Left ventricle myocardium inferior (tissue), 1 donor: ENCODE results near the gene NCOA7. TPM values are rescaled to one million over a fixed set of nuclear protein-coding genes. Genes with fewer than 3 reads are reported as not detected.

ENCODE experiments used
- DNase-seq: peaks from one replicate; pipeline ENCODE4 v3.0.0-alpha.2; 2020
- H3K27ac ChIP-seq: fragments of 200-600 bp; replicated peaks from 2 replicates; pipeline ENCODE4 v1.8.0; 2021
- H3K27me3 ChIP-seq: fragments of 200-600 bp; 2 replicates; pipeline ENCODE4 v1.8.0; 2021; ENCODE audit warnings: low read depth
- H3K36me3 ChIP-seq: fragments of 200-600 bp; 2 replicates; pipeline ENCODE4 v1.8.0; 2021
- H3K4me1 ChIP-seq: fragments of 200-600 bp; 2 replicates; pipeline ENCODE4 v1.8.0; 2021
- H3K4me3 ChIP-seq: fragments of 200-600 bp; 2 replicates; pipeline ENCODE4 v1.8.0; 2021; ENCODE audit warnings: mild to moderate bottlenecking, moderate library complexity
- H3K9me3 ChIP-seq: fragments of 200-600 bp; replicated peaks from 2 replicates; pipeline ENCODE4 v1.8.0; 2021
- intact Hi-C: fragments of 100-400 bp; cut with micrococcal nuclease; formaldehyde crosslinking; loops from one replicate; pipeline ENCODE4 v1.11.0; 2022
- total RNA-seq: library from RNA; stranded (reverse); fragmentation: NEBNext Ultra II Directional; extraction: Animal tissue kit (Norgen Biotek cat#: 25700); gene quantifications from one replicate; pipeline ENCODE4 v1.2.1, GENCODE V29; 2021
- TF ChIP-seq, protein P1 (sequence below): fragments of 200-600 bp; IDR thresholded peaks from 2 replicates; pipeline ENCODE4 v1.8.0; 2021; ENCODE audit warnings: antibody characterized with exemption, mild to moderate bottlenecking, borderline replicate concordance
- donor health status: DM: no; HTN: yes; CAD: no; lungs with severe emphysema.

NCOA7 gene
- total RNA-seq, 1 donor from 2014 or later, result 10.3 TPM

DNA sequence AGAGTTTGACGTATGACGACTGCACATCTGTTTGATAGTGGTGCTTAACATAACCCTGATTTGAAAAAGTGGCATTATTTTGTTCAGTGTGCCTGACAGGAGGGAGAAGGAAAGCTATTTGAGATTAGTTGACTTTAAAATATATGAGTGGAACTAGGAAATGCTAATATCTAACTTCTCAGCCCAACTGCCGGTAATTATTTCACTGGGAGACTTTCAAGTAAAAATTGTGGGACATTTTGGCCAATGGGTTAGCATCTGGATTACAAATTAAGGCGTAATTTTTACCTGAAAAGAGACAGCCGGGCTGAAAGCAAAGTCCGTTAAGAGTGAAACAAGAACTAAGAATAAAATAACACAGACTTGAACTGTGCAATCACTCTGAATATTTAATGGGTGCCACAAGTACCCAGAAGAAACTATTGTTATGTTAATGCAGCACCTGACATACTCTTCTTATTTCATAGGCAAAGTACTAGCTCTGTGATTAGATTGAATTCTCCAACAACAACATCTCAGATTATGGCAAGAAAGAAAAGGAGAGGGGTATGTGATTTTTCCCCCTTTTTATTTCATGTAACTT is 39.3 kb upstream of the NCOA7 start:
- Histone ChIP-seq H3K27me3 (peaks cover 15% of the 10 kb centered on the region), H3K4me1 (peaks cover 59% of the 10 kb centered on the region), H3K9me3 (no peaks in the 10 kb centered on the region), H3K36me3 (peaks cover 17% of the 10 kb centered on the region), H3K27ac (peak overlapping the region; percentile 95), H3K4me3 (peak overlapping the region; percentile 79)
- intact Hi-C loops, result loop anchor here (5.0 kb wide), 1 partner anchor 439 kb away; no protein-coding TSS in a partner anchor
- TF ChIP-seq, protein P1, sequence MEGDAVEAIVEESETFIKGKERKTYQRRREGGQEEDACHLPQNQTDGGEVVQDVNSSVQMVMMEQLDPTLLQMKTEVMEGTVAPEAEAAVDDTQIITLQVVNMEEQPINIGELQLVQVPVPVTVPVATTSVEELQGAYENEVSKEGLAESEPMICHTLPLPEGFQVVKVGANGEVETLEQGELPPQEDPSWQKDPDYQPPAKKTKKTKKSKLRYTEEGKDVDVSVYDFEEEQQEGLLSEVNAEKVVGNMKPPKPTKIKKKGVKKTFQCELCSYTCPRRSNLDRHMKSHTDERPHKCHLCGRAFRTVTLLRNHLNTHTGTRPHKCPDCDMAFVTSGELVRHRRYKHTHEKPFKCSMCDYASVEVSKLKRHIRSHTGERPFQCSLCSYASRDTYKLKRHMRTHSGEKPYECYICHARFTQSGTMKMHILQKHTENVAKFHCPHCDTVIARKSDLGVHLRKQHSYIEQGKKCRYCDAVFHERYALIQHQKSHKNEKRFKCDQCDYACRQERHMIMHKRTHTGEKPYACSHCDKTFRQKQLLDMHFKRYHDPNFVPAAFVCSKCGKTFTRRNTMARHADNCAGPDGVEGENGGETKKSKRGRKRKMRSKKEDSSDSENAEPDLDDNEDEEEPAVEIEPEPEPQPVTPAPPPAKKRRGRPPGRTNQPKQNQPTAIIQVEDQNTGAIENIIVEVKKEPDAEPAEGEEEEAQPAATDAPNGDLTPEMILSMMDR, result no peak
- no peak for DNase-seq

DNA sequence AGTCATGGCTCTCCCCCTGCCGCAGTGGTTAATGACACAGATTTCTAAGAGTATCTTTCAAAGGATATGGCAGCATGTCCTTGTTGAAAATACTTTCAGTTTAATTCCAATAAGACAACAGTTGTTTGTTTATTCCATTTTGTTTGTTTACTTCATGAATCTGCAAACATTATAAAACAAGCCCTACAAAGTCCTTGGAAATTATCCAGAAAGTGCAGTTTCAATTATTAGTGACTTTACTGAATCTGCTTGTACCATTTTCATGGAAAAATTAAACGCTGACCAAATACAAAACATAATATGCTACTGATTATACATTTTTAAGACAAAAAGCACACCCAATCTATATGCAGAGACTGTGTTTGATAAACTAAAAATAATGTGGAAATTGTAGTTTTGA is 38.0 kb upstream of the NCOA7 start:
- no peaks in the 10 kb centered on the region for H3K9me3 ChIP-seq
- no peak for DNase-seq
- H3K27me3 ChIP-seq, result peaks cover 10% of the 10 kb centered on the region
- H3K4me1 ChIP-seq, result peaks cover 65% of the 10 kb centered on the region
- H3K27ac ChIP-seq, result peak overlapping the region; percentile 95
- H3K4me3 ChIP-seq, result peak overlapping the region; percentile 79
- H3K36me3 ChIP-seq, result peaks cover 17% of the 10 kb centered on the region
- intact Hi-C loops, result loop anchor here (5.0 kb wide), 1 partner anchor 440 kb away; no protein-coding TSS in a partner anchor
- TF ChIP-seq, protein P1, result no peak

DNA sequence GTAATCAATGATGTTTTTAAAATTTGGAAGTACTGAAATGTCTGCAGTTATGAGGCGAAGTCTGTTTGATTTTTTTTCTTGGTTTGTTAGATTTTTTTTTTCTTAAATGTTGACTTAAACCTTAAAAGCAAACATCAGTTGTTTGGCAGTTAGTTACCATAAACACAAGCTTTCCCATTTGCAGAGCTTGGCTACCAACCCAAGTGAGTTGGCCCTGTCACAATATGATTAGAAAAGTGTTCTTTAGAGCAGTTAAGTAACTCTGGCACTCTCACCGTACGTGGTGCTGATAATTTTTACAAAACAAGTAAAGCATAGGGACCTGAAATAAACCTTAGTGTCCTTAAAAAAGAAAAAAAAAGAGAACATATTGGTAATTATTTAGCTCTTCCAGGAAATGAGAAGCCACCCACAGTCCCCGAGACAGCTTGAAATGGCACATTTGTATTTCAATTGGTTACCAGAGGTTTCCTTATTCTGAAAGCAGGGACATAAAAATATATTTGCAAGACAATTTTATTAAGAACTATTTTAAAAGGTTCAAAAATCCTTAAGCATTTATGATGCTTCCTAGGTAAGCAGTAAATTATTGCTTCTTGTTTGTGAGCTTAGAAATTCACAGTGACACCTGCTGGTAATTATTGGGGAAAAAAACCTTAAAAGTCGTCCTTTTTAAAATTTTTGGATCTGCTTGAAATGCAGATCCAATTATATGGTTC is 37.4 kb upstream of the NCOA7 start:
- intact Hi-C loops, result loop anchor here (5.0 kb wide), 1 partner anchor 441 kb away; no protein-coding TSS in a partner anchor
- Histone ChIP-seq H3K36me3 (peaks cover 17% of the 10 kb centered on the region), H3K4me3 (peak overlapping the region; percentile 79), H3K27me3 (peaks cover 10% of the 10 kb centered on the region), H3K27ac (peak overlapping the region; percentile 95), H3K4me1 (peaks cover 65% of the 10 kb centered on the region), H3K9me3 (no peaks in the 10 kb centered on the region)
- TF ChIP-seq, protein P1, result peak; percentile 55
- DNase-seq, result no peak

DNA sequence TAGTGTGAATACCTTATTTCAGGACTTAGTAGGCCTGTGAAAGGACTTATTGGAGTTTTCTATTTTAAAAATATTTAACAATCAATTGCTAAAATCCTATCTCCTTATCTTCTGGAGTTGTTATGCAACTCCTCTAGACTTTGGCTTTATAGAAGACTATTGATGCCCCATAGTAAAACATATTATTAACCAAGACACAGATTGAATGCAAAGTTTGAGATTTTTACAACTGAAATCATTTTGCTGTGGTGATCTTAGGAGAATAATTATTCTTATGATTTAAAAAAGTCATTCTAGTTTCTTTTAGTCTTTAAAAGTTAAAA is 36.9 kb upstream of the NCOA7 start:
- Histone ChIP-seq H3K27ac (peak overlapping the region; percentile 95), H3K36me3 (peaks cover 18% of the 10 kb centered on the region), H3K27me3 (peaks cover 10% of the 10 kb centered on the region), H3K4me3 (peak overlapping the region; percentile 79), H3K9me3 (no peaks in the 10 kb centered on the region), H3K4me1 (peaks cover 63% of the 10 kb centered on the region)
- DNase-seq, result no peak
- intact Hi-C loops, result loop anchor here (5.0 kb wide), 1 partner anchor 442 kb away; no protein-coding TSS in a partner anchor
- TF ChIP-seq, protein P1, result no peak

DNA sequence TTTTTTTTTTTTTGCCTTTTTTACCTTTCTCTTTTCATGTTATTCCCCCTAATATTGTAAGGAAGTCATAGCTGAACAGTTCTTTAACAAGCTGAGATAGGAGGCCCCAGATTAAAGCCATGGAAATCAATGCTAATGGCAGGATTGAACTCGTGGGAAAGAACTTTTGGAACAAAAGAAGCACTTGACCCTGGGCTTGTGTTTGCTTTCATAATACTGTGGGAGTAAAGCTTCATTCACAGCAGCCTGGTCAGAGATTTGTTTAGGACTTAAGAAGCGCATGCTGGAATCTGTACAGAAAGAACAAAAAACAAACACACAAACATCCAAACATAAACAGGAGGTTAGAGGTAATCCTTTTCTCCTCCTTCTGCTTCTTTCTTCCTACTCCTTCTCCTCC is 36.2 kb upstream of the NCOA7 start:
- H3K27ac ChIP-seq, result peak overlapping the region; percentile 95
- H3K27me3 ChIP-seq, result peaks cover 10% of the 10 kb centered on the region
- no peaks in the 10 kb centered on the region for H3K9me3 ChIP-seq
- peaks cover 25% of the 10 kb centered on the region for H3K36me3 ChIP-seq
- TF ChIP-seq, protein P1, result no peak
- intact Hi-C loops, result loop anchor here (5.0 kb wide), 1 partner anchor 442 kb away; no protein-coding TSS in a partner anchor
- no peak for DNase-seq
- peak overlapping the region; percentile 79 for H3K4me3 ChIP-seq
- H3K4me1 ChIP-seq, result peaks cover 66% of the 10 kb centered on the region
